Vagina (tissue), 2 donors: ENCODE data around the gene SMARCA2.

Experiments
- POLR2A ChIP-seq, 2 donors: fragments of 450-650 bp; IDR thresholded peaks; one replicate each; pipeline ENCODE4 v1.6.1; 2017; ENCODE audit warnings: antibody characterized with exemption in 2 of 2, mild to moderate bottlenecking in 2 of 2, moderate library complexity in 2 of 2
- TF ChIP-seq, protein P1 (sequence below), 3 experiments: fragments of 450-650 bp in 2 of 3; fragments of 200-600 bp in 1 of 3; sonication (generic) in 1 of 3; IDR thresholded peaks; one replicate each; pipeline ENCODE4 v1.5.1; 2017 to 2019; ENCODE audit warnings: antibody characterized with exemption in 3 of 3, mild to moderate bottlenecking in 2 of 3, moderate library complexity in 2 of 3

- TF ChIP-seq, protein P1, sequence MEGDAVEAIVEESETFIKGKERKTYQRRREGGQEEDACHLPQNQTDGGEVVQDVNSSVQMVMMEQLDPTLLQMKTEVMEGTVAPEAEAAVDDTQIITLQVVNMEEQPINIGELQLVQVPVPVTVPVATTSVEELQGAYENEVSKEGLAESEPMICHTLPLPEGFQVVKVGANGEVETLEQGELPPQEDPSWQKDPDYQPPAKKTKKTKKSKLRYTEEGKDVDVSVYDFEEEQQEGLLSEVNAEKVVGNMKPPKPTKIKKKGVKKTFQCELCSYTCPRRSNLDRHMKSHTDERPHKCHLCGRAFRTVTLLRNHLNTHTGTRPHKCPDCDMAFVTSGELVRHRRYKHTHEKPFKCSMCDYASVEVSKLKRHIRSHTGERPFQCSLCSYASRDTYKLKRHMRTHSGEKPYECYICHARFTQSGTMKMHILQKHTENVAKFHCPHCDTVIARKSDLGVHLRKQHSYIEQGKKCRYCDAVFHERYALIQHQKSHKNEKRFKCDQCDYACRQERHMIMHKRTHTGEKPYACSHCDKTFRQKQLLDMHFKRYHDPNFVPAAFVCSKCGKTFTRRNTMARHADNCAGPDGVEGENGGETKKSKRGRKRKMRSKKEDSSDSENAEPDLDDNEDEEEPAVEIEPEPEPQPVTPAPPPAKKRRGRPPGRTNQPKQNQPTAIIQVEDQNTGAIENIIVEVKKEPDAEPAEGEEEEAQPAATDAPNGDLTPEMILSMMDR (IDR thresholded peaks at IDR 0.05): no peak
- TF ChIP-seq POLR2A (IDR thresholded peaks at IDR 0.05): no peak
These were observed 3.8 kb downstream of the SMARCA2 start for GRCh38 chr9:2018764-2019558.
